Skeletal muscle tissue (tissue), 4 donors: Measurements from ENCODE around the gene ATXN7L3. TPM values are rescaled to one million over a fixed set of nuclear protein-coding genes. Genes with fewer than 3 reads are reported as not detected.

Experiments
- H3K27ac ChIP-seq: one replicate; pipeline ENCODE4 v1.7.0; 2013; ENCODE audit warnings: mild to moderate bottlenecking, low read depth, low read length, inconsistent platforms
- H3K27me3 ChIP-seq, 3 donors: one replicate each; pipeline ENCODE4 v1.7.0; 2013; ENCODE audit warnings: low read length in 3 of 3; ENCODE audit not compliant: control insufficient read depth in 3 of 3, insufficient read depth in 3 of 3
- H3K36me3 ChIP-seq, 3 donors: one replicate each; pipeline ENCODE4 v1.7.0; 2013; ENCODE audit warnings: low read length in 3 of 3; ENCODE audit not compliant: control insufficient read depth in 3 of 3, insufficient read depth in 3 of 3
- H3K4me1 ChIP-seq, 3 donors: one replicate each; pipeline ENCODE4 v1.7.0; 2013; ENCODE audit warnings: low read length in 3 of 3, mild to moderate bottlenecking in 3 of 3; ENCODE audit not compliant: control insufficient read depth in 3 of 3, insufficient read depth in 3 of 3
- H3K4me3 ChIP-seq, 3 donors: one replicate each; pipeline ENCODE4 v1.7.0; 2013; ENCODE audit warnings: low read length in 3 of 3
- H3K9ac ChIP-seq, 3 donors: one replicate each; pipeline ENCODE4 v1.7.0; 2013; ENCODE audit warnings: low read length in 3 of 3, mild to moderate bottlenecking in 3 of 3, moderate library complexity in 2 of 3, low read depth in 1 of 3
- H3K9me3 ChIP-seq, 3 donors: one replicate each; pipeline ENCODE4 v1.7.0; 2013; ENCODE audit warnings: low read length in 3 of 3; ENCODE audit not compliant: control insufficient read depth in 3 of 3
- total RNA-seq: library from RNA; depleted of rRNA; stranded (reverse); fragments of >200 nt; gene quantifications from one replicate; pipeline ENCODE4 v1.2.3, GENCODE V29; 2014
- donor health status: Osteomylitis.

ATXN7L3 gene
- total RNA-seq, 1 donor from 2014 or later = 21.4 TPM

DNA sequence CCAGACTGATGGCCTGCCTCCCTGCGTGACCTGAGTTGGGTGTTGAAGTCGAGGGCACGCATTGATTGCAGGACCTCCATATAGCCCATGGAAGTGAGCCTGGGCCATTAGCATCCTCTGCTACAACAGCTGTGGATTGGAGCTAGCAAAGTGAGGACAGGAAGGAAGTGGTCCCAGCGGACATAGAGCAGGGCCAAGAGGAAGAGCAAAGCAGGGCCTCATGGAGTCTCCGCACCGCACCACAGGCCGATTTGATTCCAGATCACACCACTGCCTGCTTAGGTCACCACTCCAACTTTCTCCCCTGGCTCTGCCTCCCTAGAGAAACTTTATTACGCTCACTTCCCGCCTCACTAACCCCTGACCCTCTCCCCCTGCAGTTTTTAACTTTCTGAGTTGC, 30.5 kb upstream of the ATXN7L3 start:
- no peaks in the 10 kb centered on the region for H3K27me3 ChIP-seq
- no peak overlapping the region for H3K9ac ChIP-seq
- no peaks in the 10 kb centered on the region for H3K36me3 ChIP-seq
- no peaks in the 10 kb centered on the region for H3K9me3 ChIP-seq
- no peak overlapping the region for H3K4me3 ChIP-seq
- peaks cover 4 to 7% (median 5%) of the 10 kb centered on the region in 3 donors for H3K4me1 ChIP-seq
- H3K27ac ChIP-seq = no peak overlapping the region

DNA sequence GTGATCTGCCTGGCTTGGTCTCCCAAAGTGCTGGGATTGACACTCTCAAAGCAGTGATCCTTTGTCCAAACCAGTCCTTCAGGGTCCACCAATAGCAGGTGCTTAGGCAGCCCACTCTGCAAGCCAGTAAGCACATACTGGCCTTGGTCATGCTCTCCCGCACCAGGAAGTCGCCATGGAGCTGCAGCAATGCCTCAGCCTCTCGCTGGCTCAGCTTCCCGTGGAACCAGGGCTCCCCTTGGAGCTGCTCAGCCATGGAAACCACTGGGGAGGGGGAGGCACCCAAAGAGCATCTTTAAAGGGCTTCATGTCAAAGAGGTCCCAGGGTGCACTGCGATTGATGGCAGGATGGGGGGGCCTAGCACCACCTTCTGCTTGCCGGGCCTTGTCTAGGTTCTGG, 29.4 kb upstream of the ATXN7L3 start:
- H3K9me3 ChIP-seq = no peaks in the 10 kb centered on the region
- H3K9ac ChIP-seq = no peak overlapping the region
- no peak overlapping the region for H3K4me3 ChIP-seq
- H3K4me1 ChIP-seq = peaks cover under 1 to 9% (median 4%) of the 10 kb centered on the region in 3 donors
- no peak overlapping the region for H3K27ac ChIP-seq
- H3K27me3 ChIP-seq = no peaks in the 10 kb centered on the region
- no peaks in the 10 kb centered on the region for H3K36me3 ChIP-seq

DNA sequence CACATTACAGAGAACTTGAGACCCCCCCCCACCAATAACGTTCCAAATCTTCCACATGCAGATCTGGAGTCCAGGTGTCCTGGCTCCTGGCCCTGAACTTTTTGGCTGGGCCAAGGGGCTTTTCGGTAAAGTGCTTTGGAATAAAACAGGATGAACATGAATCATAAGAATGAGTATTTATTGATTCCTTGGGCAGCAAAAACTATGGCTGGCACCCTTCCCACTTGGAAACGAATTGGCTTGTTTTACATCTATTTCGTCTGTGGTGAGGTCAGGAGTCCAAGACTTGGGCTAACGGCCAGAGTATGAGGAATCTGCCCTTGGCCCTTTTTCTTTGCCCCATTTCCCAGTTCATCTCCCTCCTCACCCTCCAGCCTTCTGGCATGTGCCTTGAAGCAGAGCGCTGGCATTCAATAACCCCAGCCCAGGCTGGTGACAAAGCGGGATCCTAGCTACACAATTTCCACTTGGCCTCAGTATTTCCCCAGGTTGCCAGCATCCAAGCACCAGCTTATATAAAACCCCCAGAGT, 23.9 kb upstream of the ATXN7L3 start:
- H3K4me1 ChIP-seq = peaks cover 20 to 22% (median 21%) of the 10 kb centered on the region in 3 donors
- peak overlapping the region; percentile 49 for H3K27ac ChIP-seq
- no peaks in the 10 kb centered on the region for H3K9me3 ChIP-seq

DNA sequence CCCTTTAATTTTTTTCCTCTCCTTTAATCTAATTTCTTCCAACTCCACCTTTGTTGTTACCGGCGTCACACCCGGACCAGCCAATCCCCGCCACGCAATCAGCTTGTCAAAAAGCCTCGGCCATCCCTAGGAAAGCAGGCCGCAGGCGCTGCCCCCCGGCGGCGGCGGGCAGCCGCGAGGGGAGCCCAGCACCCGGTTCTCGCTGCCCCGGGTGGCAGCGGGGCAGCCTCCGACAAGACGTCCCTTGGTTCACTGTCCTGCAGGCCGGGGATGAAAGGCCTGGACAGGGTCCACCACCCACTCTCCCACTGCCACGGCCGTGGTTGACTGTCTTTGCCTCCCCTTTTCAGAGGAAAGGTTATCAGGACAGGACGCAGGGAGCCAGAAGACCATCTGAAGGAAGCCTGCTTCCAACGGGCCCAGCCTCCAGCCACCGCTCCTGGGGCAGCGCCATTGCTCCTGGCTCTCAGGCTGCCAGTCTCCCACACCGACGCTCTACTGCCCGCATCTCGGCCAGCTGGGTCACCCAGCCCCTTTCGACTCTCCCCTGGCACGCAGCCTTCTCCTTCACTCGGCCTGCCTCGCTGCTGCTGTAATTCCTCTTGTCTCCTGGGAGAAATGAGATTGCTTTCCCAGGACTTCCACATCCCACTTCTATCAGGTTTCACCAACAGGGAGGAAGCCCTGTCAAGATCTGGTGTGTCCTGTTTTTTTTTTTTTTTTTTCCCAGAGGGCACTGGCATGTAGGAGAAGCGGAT, 22.6 kb upstream of the ATXN7L3 start:
- peaks cover 30 to 32% (median 31%) of the 10 kb centered on the region in 3 donors for H3K4me1 ChIP-seq
- H3K9me3 ChIP-seq = no peaks in the 10 kb centered on the region
- H3K9ac ChIP-seq = peak overlapping the region; percentile 85 to 96 (median 87)
- H3K27me3 ChIP-seq = no peaks in the 10 kb centered on the region
- peak overlapping the region; percentile 87 for H3K27ac ChIP-seq
- H3K4me3 ChIP-seq = peak overlapping the region; percentile 81 to 91 (median 89)
- peaks cover 0 to 4% (median 2%) of the 10 kb centered on the region in 3 donors for H3K36me3 ChIP-seq

More for the DNA sequence above, 23.9 kb upstream of the ATXN7L3 start:
- Histone ChIP-seq H3K36me3 (no peaks in the 10 kb centered on the region), H3K9ac (peak overlapping the region; percentile 9 to 96 (median 27)), H3K27me3 (no peaks in the 10 kb centered on the region), H3K4me3 (no peak overlapping the region)

DNA sequence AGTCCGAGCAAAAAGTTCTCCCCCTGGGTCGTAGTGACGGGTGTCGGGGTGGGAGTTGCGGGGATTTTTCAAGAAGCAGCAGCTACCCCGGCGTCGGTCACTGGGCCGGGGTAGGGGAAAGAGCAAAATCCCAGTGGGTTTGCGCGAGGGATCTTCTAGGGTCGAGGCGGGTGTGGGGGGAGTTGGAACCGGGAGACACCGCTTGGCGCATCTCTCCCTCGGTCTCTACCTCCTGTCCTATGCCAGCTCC, 22.1 kb upstream of the ATXN7L3 start:
- H3K4me3 ChIP-seq = peak overlapping the region; percentile 81 to 91 (median 89)
- H3K27me3 ChIP-seq = no peaks in the 10 kb centered on the region
- peak overlapping the region; percentile 87 for H3K27ac ChIP-seq
- no peaks in the 10 kb centered on the region for H3K9me3 ChIP-seq
- peak overlapping the region; percentile 85 to 96 (median 87) for H3K9ac ChIP-seq
- H3K36me3 ChIP-seq = peaks cover 4 to 7% (median 4%) of the 10 kb centered on the region in 3 donors
- H3K4me1 ChIP-seq = peaks cover 35 to 37% (median 36%) of the 10 kb centered on the region in 3 donors

DNA sequence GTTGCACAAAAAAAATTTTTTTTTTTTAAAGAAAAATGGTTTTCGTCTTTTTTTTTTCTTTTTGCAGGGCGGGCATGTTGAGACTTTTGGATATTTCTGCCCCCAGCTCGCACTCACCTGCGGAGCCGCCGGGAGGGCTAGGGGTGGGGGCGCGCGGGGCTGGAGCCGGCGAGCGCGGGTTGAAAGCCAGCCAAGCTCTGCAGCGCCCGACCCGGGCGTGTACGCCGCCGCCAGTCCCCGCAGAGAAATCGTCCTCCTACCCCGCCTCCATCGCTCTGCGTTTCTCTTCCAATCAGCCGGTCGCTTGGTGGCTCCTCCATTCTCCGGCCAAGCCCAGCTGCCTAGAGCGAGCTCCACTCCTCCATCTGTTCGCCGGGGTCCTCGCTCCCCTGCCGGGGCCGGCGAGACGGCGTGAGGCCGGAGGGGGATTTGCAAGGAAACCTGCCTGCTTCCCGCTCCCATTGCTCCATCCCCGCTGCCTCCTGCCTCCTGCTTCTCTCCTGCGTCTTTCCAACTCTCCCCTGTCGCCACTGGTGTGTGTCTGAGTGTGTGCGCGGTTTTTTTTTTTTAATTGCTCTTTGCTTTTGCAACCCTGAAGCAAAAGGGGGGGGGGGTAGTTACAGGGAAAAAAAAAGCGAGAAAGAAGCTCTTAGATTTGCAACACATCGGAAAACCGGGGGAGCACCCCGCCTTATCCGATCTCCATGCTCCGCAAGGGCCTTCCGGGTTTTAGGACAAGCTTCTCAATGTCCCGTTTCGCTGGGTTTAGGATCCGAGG, 21.6 kb upstream of the ATXN7L3 start:
- Histone ChIP-seq H3K27ac (peak overlapping the region; percentile 87), H3K27me3 (no peaks in the 10 kb centered on the region), H3K36me3 (peaks cover 9 to 12% (median 9%) of the 10 kb centered on the region in 3 donors), H3K9me3 (no peaks in the 10 kb centered on the region), H3K4me3 (peak overlapping the region; percentile 81 to 91 (median 89)), H3K9ac (peak overlapping the region; percentile 85 to 96 (median 87)), H3K4me1 (peaks cover 40 to 42% (median 41%) of the 10 kb centered on the region in 3 donors)

DNA sequence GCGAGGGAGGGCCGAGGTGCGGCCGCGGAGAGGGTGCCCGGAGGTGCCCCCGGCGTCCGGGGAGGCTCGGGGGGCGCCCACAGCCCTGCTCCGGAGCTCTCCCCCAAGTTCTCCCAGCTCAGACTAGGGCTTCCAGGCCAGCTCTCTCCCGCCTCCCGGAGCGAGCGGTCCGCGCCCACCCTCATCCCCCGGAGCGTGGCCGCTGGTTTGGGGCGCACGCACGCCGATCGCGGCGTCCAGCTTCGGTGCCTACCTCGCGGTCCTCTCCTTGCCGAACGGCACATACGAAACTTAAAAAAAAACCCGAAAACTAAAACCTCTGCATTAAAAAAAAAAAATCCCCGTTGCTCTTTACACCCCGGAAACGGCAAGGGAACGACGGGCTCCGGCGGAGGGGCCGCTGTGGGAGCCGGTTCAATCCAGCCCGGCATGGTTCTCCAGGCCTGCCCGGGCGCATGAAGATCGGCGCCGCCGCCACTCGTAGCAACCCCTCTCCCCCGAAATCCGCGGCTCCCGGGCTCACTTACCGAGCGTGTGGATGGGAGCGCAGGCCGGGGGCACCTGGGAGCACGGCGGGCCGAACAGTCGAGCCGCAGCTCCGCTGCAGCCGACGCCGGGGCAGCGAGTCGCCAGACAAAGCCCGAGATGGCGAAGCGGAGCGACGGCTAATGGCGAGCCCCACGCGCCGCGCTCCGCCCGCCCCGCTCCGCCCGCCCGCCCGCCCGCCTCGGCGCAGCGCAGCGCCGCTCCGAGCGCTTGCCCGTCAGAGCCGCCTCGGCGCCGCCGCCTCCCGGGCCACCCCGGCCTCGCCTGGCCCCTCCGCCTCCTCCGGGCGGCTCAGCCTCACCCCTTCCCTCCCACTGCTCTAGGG, 20.8 kb upstream of the ATXN7L3 start:
- Histone ChIP-seq H3K4me1 (peaks cover 42 to 50% (median 44%) of the 10 kb centered on the region in 3 donors), H3K4me3 (peak overlapping the region; percentile 81 to 91 (median 89)), H3K36me3 (peaks cover 17 to 20% (median 18%) of the 10 kb centered on the region in 3 donors), H3K27me3 (no peaks in the 10 kb centered on the region), H3K27ac (peak overlapping the region; percentile 87), H3K9me3 (no peaks in the 10 kb centered on the region), H3K9ac (peak overlapping the region; percentile 87 to 96 (median 90))

DNA sequence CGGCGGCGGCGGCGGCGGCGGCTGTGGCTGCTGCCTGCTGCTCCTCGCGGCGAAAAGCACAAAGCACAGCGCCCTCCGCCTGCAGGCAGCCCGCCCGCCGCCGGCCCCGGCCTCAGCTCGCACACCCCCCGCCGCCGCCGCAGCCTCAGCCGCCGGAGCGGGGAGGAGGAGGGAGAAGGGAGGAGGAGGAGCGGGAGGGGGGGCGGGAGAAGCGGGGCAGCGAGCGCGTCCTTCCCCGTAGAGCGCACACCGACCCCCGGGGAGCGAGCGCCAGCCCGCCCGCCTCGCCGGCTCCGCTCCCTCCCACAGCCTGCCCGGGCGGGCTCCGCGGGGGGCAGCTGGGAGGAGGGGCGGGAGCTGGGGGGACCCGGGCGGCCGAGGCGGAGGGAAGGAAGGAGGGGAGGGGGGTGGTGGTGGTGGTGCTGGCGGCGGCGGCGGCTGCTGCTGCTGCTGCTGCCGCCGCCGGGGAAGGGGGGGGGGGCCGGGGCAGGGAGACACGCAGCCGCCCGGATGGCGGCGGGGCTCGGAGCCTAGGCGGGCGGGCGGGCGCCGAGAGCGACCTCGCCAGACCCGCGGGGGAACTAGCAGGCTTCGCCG, 20.0 kb upstream of the ATXN7L3 start, which contains the start of gene UBTF:
Gene UBTF, minus strand, starts transcription at position 60 of the 597 bp plus-strand sequence. CDS start 1,446 bp downstream, outside the sequence.
- peak within 1 kb of the TSS; percentile 87 to 96 (median 90) for H3K9ac ChIP-seq
- H3K4me3 ChIP-seq = peak within 1 kb of the TSS; percentile 78 to 91 (median 89)
- H3K27ac ChIP-seq = peak within 1 kb of the TSS; percentile 87
- no peaks in the 10 kb centered on the region for H3K27me3 ChIP-seq
- peaks cover 46 to 57% (median 47%) of the 10 kb centered on the region in 3 donors for H3K4me1 ChIP-seq
- H3K9me3 ChIP-seq = no peaks in the 10 kb centered on the region
- peaks cover 24 to 27% (median 25%) of the 10 kb centered on the region in 3 donors for H3K36me3 ChIP-seq

DNA sequence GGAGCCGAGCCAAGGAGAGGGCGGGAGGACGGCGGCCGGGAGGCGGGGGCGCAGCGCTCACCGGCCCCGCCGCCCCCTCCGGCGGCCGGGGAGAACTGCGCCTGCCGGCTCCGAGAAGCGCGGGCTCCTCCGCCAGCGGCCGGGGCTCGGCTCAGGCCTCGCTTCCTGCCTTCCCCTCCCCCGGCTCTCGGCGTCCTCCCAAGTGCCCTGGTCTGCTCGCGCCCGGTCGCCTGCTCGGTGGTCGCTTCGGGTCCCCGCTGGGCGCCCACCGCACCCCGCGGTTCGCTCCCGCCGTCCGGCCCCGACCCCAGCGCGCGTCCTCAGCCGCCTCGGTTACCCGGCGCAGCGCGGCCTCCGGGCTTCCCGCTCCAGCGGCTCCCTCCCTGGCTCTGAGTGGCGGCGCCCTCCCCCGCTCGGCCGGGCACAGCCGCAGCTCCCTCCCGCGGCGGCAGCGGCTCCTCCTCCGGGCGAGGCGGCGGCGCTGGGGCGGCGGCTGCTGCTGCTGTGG, 19.5 kb upstream of the ATXN7L3 start:
- H3K27ac ChIP-seq = peak overlapping the region; percentile 83
- H3K4me1 ChIP-seq = peaks cover 49 to 63% (median 51%) of the 10 kb centered on the region in 3 donors
- peak overlapping the region; percentile 68 to 93 (median 78) for H3K9ac ChIP-seq
- H3K4me3 ChIP-seq = peak overlapping the region; percentile 48 to 79 (median 76)
- H3K36me3 ChIP-seq = peaks cover 30 to 33% (median 30%) of the 10 kb centered on the region in 3 donors
- H3K27me3 ChIP-seq = no peaks in the 10 kb centered on the region
- H3K9me3 ChIP-seq = peaks cover 0 to 3% (median 0%) of the 10 kb centered on the region in 3 donors
